Mesodermal cell (in vitro differentiated cells): ENCODE measurements around the gene GALNT9.

ENCODE experiments used
- H3K27ac ChIP-seq: 2 replicates; pipeline ENCODE4 v1.7.0; 2013; ENCODE audit warnings: mild to moderate bottlenecking, low read depth, low read length, moderate library complexity; ENCODE audit not compliant: severe bottlenecking
- H3K36me3 ChIP-seq: 2 replicates; pipeline ENCODE4 v1.7.1; 2013; ENCODE audit warnings: mild to moderate bottlenecking, low read length, moderate library complexity; ENCODE audit not compliant: control insufficient read depth, insufficient read depth
- H3K4me1 ChIP-seq: one replicate; pipeline ENCODE4 v1.7.1; 2013; ENCODE audit warnings: mild to moderate bottlenecking, low read length; ENCODE audit not compliant: insufficient read depth, control insufficient read depth, poor library complexity, severe bottlenecking
- H3K4me3 ChIP-seq: 2 replicates; pipeline ENCODE4 v1.7.0; 2013; ENCODE audit warnings: low read length, control low read depth, mild to moderate bottlenecking; ENCODE audit not compliant: insufficient read depth, poor library complexity, severe bottlenecking; ENCODE audit errors: extremely low read depth
- H3K9me3 ChIP-seq: 2 replicates; pipeline ENCODE4 v1.7.1; 2013; ENCODE audit warnings: mild to moderate bottlenecking, low read length, moderate library complexity; ENCODE audit not compliant: control insufficient read depth
- WGBS, 2 experiments: methylation state at CpG; one replicate each; pipeline ENCODE4 v1.1.5; 2013; ENCODE audit warnings: missing lambda C conversion rate in 2 of 2; ENCODE audit not compliant: insufficient coverage in 2 of 2; 5-methylcytosine and 5-hydroxymethylcytosine counted together

Gene GALNT9

GRCh38 chr12:132229926-132230325 lies 99.5 kb downstream of the GALNT9 start:
- whole genome bisulfite sequencing, 2 experiments: 92 to 94% methylated on average over 16 to 17 of the region's 17 CpGs
- H3K36me3 ChIP-seq: no peaks in the 10 kb centered on the region
- peaks cover 33% of the 10 kb centered on the region for H3K9me3 ChIP-seq
- H3K27ac ChIP-seq: no peak overlapping the region
- no peaks in the 10 kb centered on the region for H3K4me1 ChIP-seq
- H3K4me3 ChIP-seq: no peak overlapping the region

- no peaks in the 10 kb centered on the region for H3K4me1 ChIP-seq
- H3K4me3 ChIP-seq: no peak overlapping the region
- H3K9me3 ChIP-seq: peaks cover 38% of the 10 kb centered on the region
- WGBS, 2 experiments: 88 to 90% methylated on average over 27 to 29 of the region's 29 CpGs
- H3K27ac ChIP-seq: no peak overlapping the region
- no peaks in the 10 kb centered on the region for H3K36me3 ChIP-seq
Measured at GRCh38 chr12:132229193-132229760, 100.1 kb downstream of the GALNT9 start.

- H3K4me1 ChIP-seq: no peaks in the 10 kb centered on the region
- 76 to 80% methylated on average over 24 to 26 of the region's 28 CpGs for WGBS, 2 experiments
- no peaks in the 10 kb centered on the region for H3K36me3 ChIP-seq
- H3K27ac ChIP-seq: no peak overlapping the region
- no peak overlapping the region for H3K4me3 ChIP-seq
- peaks cover 38% of the 10 kb centered on the region for H3K9me3 ChIP-seq
Measured at GRCh38 chr12:132228476-132229192, 100.8 kb downstream of the GALNT9 start.

GRCh38 chr12:132227782-132228475 lies 101.5 kb downstream of the GALNT9 start:
- H3K9me3 ChIP-seq: peaks cover 38% of the 10 kb centered on the region
- WGBS, 2 experiments: 65 to 67% methylated on average over 15 to 25 of the region's 26 CpGs
- H3K4me1 ChIP-seq: no peaks in the 10 kb centered on the region
- H3K4me3 ChIP-seq: no peak overlapping the region
- no peaks in the 10 kb centered on the region for H3K36me3 ChIP-seq
- H3K27ac ChIP-seq: no peak overlapping the region

DNA sequence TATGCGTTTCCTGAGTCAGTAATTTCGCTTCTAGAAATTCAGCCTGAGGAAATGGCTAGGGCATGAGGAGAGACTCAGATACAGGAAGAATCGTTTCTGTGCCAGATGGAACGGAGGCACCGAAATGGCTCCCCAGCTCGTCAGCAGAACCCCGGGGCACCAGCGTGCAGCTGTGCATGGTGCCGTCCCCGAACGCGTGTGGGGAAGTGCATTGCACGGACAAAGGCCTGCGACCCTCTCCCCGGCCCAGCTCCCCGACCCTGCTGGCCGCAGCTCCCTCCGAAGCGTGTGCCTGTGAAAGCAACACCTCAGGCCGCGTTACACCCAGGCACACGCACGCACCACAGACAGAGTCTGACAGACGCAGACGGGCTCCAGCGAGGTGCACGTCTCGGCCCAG lies 102.3 kb downstream of the GALNT9 start:
- Histone ChIP-seq H3K4me1 (no peaks in the 10 kb centered on the region), H3K9me3 (peaks cover 38% of the 10 kb centered on the region), H3K4me3 (no peak overlapping the region), H3K36me3 (no peaks in the 10 kb centered on the region), H3K27ac (no peak overlapping the region)
- WGBS, 2 experiments: 85 to 87% methylated on average over 22 to 23 of the region's 28 CpGs

- no peak overlapping the region for H3K27ac ChIP-seq
- H3K9me3 ChIP-seq: peaks cover 38% of the 10 kb centered on the region
- no peak overlapping the region for H3K4me3 ChIP-seq
- no peaks in the 10 kb centered on the region for H3K36me3 ChIP-seq
- 33 to 57% methylated on average over 1 of the region's 1 CpG for WGBS, 2 experiments
- H3K4me1 ChIP-seq: no peaks in the 10 kb centered on the region
Measured at GRCh38 chr12:132226604-132227003, 102.8 kb downstream of the GALNT9 start.

- Histone ChIP-seq H3K4me1 (no peaks in the 10 kb centered on the region), H3K9me3 (peaks cover 33% of the 10 kb centered on the region), H3K4me3 (no peak overlapping the region), H3K27ac (no peak overlapping the region), H3K36me3 (no peaks in the 10 kb centered on the region)
- WGBS, 2 experiments: 70 to 80% methylated on average over 1 of the region's 1 CpG
Measured at GRCh38 chr12:132225214-132225613, 104.2 kb downstream of the GALNT9 start.

- Histone ChIP-seq H3K4me3 (no peak overlapping the region), H3K36me3 (no peaks in the 10 kb centered on the region), H3K4me1 (no peaks in the 10 kb centered on the region), H3K9me3 (peaks cover 26% of the 10 kb centered on the region), H3K27ac (no peak overlapping the region)
- WGBS, 2 experiments: 83 to 90% methylated on average over 1 to 2 of the region's 2 CpGs
Measured at GRCh38 chr12:132224484-132224883, 104.9 kb downstream of the GALNT9 start.

GRCh38 chr12:132222808-132223173 lies 106.6 kb downstream of the GALNT9 start:
- WGBS, 2 experiments: 80 to 90% methylated on average over 1 to 3 of the region's 6 CpGs
- peaks cover 27% of the 10 kb centered on the region for H3K9me3 ChIP-seq
- no peaks in the 10 kb centered on the region for H3K4me1 ChIP-seq
- no peaks in the 10 kb centered on the region for H3K36me3 ChIP-seq
- H3K4me3 ChIP-seq: no peak overlapping the region
- H3K27ac ChIP-seq: no peak overlapping the region

GRCh38 chr12:132222096-132222807 lies 107.1 kb downstream of the GALNT9 start:
- Histone ChIP-seq H3K36me3 (no peaks in the 10 kb centered on the region), H3K4me1 (no peaks in the 10 kb centered on the region), H3K27ac (no peak overlapping the region), H3K4me3 (no peak overlapping the region), H3K9me3 (peaks cover 24% of the 10 kb centered on the region)
- WGBS, 2 experiments: 62 to 63% methylated on average over 15 to 19 of the region's 24 CpGs
